ENCODE measurements around the gene POLR2L.

POLR2L gene

DNA sequence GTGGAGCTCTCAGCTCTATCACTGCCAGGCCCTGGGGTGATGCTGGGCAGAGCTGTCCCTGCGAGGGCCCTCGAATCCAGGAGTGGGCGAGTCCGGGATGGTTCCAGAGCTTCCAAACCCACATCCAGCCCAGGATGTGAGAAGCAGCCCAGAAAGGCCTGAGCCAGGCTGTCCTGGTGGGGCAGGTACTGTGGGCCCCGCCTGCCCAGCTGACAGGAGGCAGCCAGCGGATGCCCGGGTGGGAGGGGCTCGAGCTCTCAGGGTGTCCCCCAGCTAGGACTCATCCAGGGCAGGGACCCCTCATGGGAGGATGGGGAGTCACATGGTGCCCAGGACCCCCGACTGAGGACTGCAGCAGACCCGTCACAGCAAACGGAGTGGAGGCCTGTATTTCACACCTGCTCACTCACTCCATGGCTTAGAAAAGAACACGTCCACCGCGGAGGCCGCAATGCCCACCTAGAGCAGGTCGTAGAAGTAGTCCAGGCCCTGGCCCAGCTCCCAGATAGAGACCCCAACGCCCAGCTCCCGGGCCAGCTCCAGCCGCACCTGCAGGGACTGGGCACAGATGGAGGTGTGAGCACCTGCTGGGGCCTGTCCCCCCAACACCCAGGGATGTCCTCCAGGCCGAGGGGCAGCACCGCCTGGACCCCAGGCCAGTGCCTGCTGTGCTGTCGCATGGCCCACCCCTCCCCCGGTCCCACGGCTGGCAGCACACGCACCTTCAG lies 27.2 kb upstream of the POLR2L start:
- no peak for TF ChIP-seq CTCF (IDR thresholded peaks at IDR 0.05)
- H3K4me3 ChIP-seq = no peak overlapping the region
- H3K27ac ChIP-seq = no peak overlapping the region
- DNase-seq (ENCODE audit: low spot score) = no peak

DNA sequence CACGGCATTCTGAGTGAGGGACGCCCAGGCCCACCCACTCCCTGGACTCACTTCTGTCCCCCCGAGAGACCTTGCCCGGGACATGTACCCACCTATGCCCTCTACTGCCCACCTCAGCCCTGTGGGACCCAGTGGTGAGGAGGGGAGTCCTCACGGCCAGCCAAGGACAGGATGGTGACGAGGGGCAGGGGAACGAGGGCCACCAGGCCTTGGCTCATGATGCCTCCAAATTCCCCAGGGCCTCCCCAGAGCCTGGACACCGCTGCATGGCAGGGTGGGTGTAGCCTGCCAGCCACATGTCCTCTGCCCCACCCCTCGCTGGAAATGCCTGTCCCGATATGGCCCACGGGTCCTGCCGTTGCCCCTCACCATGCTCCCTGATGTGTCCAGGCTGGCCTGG lies 26.5 kb upstream of the POLR2L start:
- Histone ChIP-seq H3K27ac (no peak overlapping the region), H3K4me3 (no peak overlapping the region)
- no peak for DNase-seq (ENCODE audit: low spot score)
- no peak for TF ChIP-seq CTCF (IDR thresholded peaks at IDR 0.05)

DNA sequence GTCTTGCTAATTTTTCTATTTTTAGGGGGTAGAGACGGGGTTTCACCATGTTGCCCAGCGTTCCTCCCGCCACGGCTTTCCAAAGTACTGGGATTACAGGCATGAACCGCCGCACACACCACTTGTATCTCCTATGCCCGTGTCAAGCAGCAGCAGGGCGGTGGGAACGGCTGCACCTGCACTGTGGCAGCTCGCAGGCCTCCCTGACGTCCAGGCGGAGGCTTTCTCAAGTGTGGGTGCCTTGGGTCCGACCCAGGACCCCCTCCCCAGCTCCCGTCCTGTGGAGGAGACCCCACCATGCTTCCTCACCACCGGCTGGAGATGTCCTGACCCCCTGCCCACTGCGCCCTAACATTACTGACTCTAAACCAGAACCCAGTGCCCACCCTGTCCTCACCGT lies 26.1 kb upstream of the POLR2L start:
- TF ChIP-seq CTCF (IDR thresholded peaks at IDR 0.05) = no peak
- Histone ChIP-seq H3K4me3 (no peak overlapping the region), H3K27ac (no peak overlapping the region)
- DNase-seq (ENCODE audit: low spot score) = no peak

- TF ChIP-seq CTCF (IDR thresholded peaks at IDR 0.05) = no peak
Measured at GRCh38 chr11:867856-868358, 25.6 kb upstream of the POLR2L start.

GRCh38 chr11:866481-866880 lies 24.2 kb upstream of the POLR2L start:
- no peak for DNase-seq (ENCODE audit: low spot score)
- no peak for TF ChIP-seq CTCF (IDR thresholded peaks at IDR 0.05)

More at GRCh38 chr11:867856-868358, 25.6 kb upstream of the POLR2L start:
- no peak for DNase-seq (ENCODE audit: low spot score)
- Histone ChIP-seq H3K27ac (no peak overlapping the region), H3K4me3 (no peak overlapping the region)

DNA sequence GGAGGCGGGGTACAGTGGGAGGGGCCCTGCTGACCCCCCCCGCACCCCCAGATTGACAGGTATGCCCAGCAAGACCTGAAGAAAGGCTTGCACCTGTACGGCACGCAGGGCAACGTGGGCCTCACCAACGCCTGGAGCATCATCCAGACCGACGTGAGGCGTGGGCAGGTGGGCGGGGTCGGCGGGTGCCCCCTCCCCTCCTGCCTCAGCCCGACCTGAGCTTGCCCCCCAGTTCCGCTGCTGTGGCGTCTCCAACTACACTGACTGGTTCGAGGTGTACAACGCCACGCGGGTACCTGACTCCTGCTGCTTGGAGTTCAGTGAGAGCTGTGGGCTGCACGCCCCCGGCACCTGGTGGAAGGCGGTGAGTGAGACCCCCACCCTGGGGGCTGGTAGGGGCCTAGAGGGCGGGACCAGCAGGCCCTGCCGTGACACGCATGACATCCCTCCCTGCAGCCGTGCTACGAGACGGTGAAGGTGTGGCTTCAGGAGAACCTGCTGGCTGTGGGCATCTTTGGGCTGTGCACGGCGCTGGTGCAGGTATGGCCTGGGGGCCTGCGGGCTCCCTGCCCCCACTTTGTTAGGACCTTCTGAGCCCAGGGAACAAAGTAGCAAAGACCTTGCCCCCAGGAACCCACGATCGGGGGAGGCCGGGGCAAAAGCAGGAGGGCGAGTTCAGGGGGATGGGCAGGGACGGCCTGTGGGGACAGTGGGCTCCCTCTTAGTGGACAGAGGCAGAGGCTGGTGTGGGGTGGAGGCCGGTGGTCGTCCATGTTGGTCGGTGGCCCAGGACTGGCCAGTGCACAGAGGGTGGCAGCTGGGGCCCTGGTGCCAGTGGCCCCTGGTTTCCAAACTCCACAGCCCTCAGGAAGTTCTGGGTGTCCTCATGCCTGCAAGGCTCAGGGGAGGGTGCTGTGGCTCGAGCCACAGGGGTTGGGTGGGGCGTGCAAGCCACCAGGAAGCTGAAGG lies 23.4 kb upstream of the POLR2L start:
- TF ChIP-seq CTCF (IDR thresholded peaks at IDR 0.05) = no peak
- Histone ChIP-seq H3K4me3 (no peak overlapping the region), H3K27ac (no peak overlapping the region)
- no peak for DNase-seq (ENCODE audit: low spot score)

More at GRCh38 chr11:866481-866880, 24.2 kb upstream of the POLR2L start:
- H3K4me3 ChIP-seq = no peak overlapping the region
- H3K27ac ChIP-seq = no peak overlapping the region
